K562 (cell line): ENCODE results near the gene CARMIL1. TPM values are rescaled to one million over a fixed set of nuclear protein-coding genes. Genes with fewer than 3 reads are reported as not detected.

Experiments used
- ATAC-seq: fragments of 200-7000 bp; cut with Tn5 transposase; 3 replicates; pipeline ENCODE4 v1.9.1; 2020; ENCODE audit warnings: moderate library complexity
- BruUV-seq: library from RNA; stranded (reverse); fragments of 400-500 nt; replicated peaks from 2 replicates; lab custom pipeline; 2021; lab: Mats Ljungman, UMichigan
- CTCF ChIA-PET: fragments of 300-600 bp; formaldehyde crosslinking; extraction: SDS; loops from one replicate; lab custom pipeline; 2021; ENCODE audit warnings: low intra/inter-chr PET ratio; lab: Yijun Ruan, JAX
- POLR2A ChIA-PET: fragments of 300-600, 350-650 bp; sonication (Branson Sonifier 250); formaldehyde crosslinking; extraction: SDS; loops from one replicate; lab custom pipeline; 2021; ENCODE audit warnings: antibody characterized with exemption, inconsistent platforms; lab: Yijun Ruan, JAX
- DNase-seq, 4 experiments: peaks; one replicate each; pipeline versions ENCODE4 v3.0.0 to v3.0.0-alpha.2; 2011 to 2018; ENCODE audit warnings: low spot score in 3 of 4, mixed read lengths in 3 of 4; ENCODE audit errors: extremely low read depth in 1 of 4
- FAIRE-seq: peaks from 2 replicates; lab custom pipeline; 2011; peaks lifted over from hg19 to GRCh38; lab: Jason Lieb, UNC
- H2AFZ ChIP-seq: 2 replicates; pipeline ENCODE4 v1.6.0; 2011; ENCODE audit warnings: low read depth, low read length, control low read depth, inconsistent platforms
- H3K27ac ChIP-seq: fragments of 200-600 bp; 3 replicates; pipeline ENCODE4 v1.8.0; 2011; ENCODE audit warnings: low read depth, mild to moderate bottlenecking, control low read depth, inconsistent platforms, low read length, moderate library complexity, mixed read lengths; ENCODE audit errors: extremely low read depth
- H3K27me3 ChIP-seq, 2 experiments: fragments of 300-600 bp in 1 of 2; 2 replicates in 1 of 2; 3 replicates in 1 of 2; pipeline versions ENCODE4 v1.6.0 to v1.8.0; 2011; ENCODE audit warnings: inconsistent platforms in 2 of 2, low read length in 2 of 2, mild to moderate bottlenecking in 1 of 2, mixed read lengths in 1 of 2, moderate library complexity in 1 of 2; ENCODE audit not compliant: control insufficient read depth in 2 of 2, insufficient read depth in 2 of 2
- H3K36me3 ChIP-seq: fragments of 300-600 bp; 3 replicates; pipeline ENCODE4 v1.8.0; 2011; ENCODE audit warnings: mild to moderate bottlenecking, low read length, inconsistent platforms; ENCODE audit not compliant: control insufficient read depth, insufficient read depth
- H3K4me1 ChIP-seq, 2 experiments: fragments of 200-600 bp in 1 of 2; replicated peaks in 1 of 2; 2 replicates in 1 of 2; 3 replicates in 1 of 2; pipeline versions ENCODE4 v1.5.1 to v1.8.0; 2011; ENCODE audit warnings: inconsistent platforms in 2 of 2, low read length in 2 of 2, mild to moderate bottlenecking in 1 of 2, mixed read lengths in 1 of 2, moderate library complexity in 1 of 2; ENCODE audit not compliant: control insufficient read depth in 2 of 2, insufficient read depth in 2 of 2
- H3K4me2 ChIP-seq: 2 replicates; pipeline ENCODE4 v1.6.1; 2011; ENCODE audit warnings: low read length, control low read depth, inconsistent platforms, mixed read lengths; ENCODE audit not compliant: insufficient read depth
- H3K4me3 ChIP-seq: fragments of 200-600 bp; sonication (generic), shearing (Covaris generic); 2 replicates; pipeline ENCODE4 v1.5.1; 2016; ENCODE audit warnings: control low read depth, inconsistent platforms
- H3K79me2 ChIP-seq: fragments of 200-600 bp; 3 replicates; pipeline ENCODE4 v1.8.0; 2011; ENCODE audit warnings: low read length, inconsistent platforms; ENCODE audit not compliant: control insufficient read depth, insufficient read depth
- H3K9ac ChIP-seq, 2 experiments: 2 replicates each; pipeline versions ENCODE4 v1.6.0 to v1.6.1; 2011; ENCODE audit warnings: low read depth in 2 of 2, low read length in 2 of 2, control low read depth in 1 of 2, inconsistent platforms in 1 of 2, mild to moderate bottlenecking in 1 of 2, mixed read lengths in 1 of 2; ENCODE audit not compliant: insufficient read depth in 1 of 2
- H3K9me1 ChIP-seq: one replicate; pipeline ENCODE4 v1.6.0; 2011; ENCODE audit warnings: inconsistent platforms, mild to moderate bottlenecking, low read length, moderate library complexity; ENCODE audit not compliant: control insufficient read depth, insufficient read depth
- H3K9me3 ChIP-seq: replicated peaks from 2 replicates; pipeline ENCODE4 v1.5.1; 2011; ENCODE audit warnings: low read depth, low read length, inconsistent platforms; ENCODE audit not compliant: control insufficient read depth, insufficient read depth
- H4K20me1 ChIP-seq: replicated peaks from 2 replicates; pipeline ENCODE4 v1.6.1; 2011; ENCODE audit warnings: low read length, inconsistent platforms, mixed read lengths; ENCODE audit not compliant: control insufficient read depth, insufficient read depth
- CBX8 ChIP-seq: fragments of 200-600 bp; sonication (generic); IDR thresholded peaks from 2 replicates; pipeline ENCODE4 v1.6.1; 2012; ENCODE audit warnings: borderline replicate concordance, mixed run types, low read depth, mild to moderate bottlenecking, moderate library complexity, mixed read lengths, low read length, control low read depth, inconsistent platforms; ENCODE audit not compliant: poor library complexity, severe bottlenecking; ENCODE audit errors: extremely low read depth
- DIDO1 ChIP-seq: fragments of 450-650 bp; IDR thresholded peaks from 2 replicates; pipeline ENCODE4 v1.6.1; 2016; ENCODE audit warnings: low read depth, missing biosample characterization, missing genetic modification characterization
- HDAC8 ChIP-seq: fragments of 450-650 bp; IDR thresholded peaks from 2 replicates; pipeline ENCODE4 v1.6.1; 2016; ENCODE audit warnings: mild to moderate bottlenecking, missing genetic modification characterization, moderate library complexity, missing compliant biosample characterization
- HLTF ChIP-seq: fragments of 450-650 bp; IDR thresholded peaks from 2 replicates; pipeline ENCODE4 v1.6.1; 2016
- KDM2B ChIP-seq: fragments of 250-450 bp; sonication (Bioruptor Pico); IDR thresholded peaks from 2 replicates; pipeline ENCODE4 v1.8.0; 2021; ENCODE audit warnings: mild to moderate bottlenecking, moderate library complexity
- MED1 ChIP-seq: sonication (generic); formaldehyde crosslinking; IDR thresholded peaks from 2 replicates; pipeline ENCODE4 v1.8.1; 2023; ENCODE audit warnings: missing genetic modification reagents, borderline replicate concordance
- MXI1 ChIP-seq: IDR thresholded peaks from 2 replicates; pipeline ENCODE4 v1.6.1; 2011; ENCODE audit warnings: low read depth, mild to moderate bottlenecking, improper control_type of control experiment, low read length
- RFX5 ChIP-seq: IDR thresholded peaks from 2 replicates; pipeline ENCODE4 v1.6.1; 2011; ENCODE audit warnings: low read depth, mild to moderate bottlenecking, improper control_type of control experiment, low read length
- SMAD1 ChIP-seq: fragments of 150-350 bp; IDR thresholded peaks from 2 replicates; pipeline ENCODE4 v1.6.1; 2014; ENCODE audit warnings: low read length, low read depth; ENCODE audit not compliant: partially characterized antibody
- SMC3 ChIP-seq: conservative IDR thresholded peaks from 2 replicates; pipeline ENCODE4 v1.6.1; 2011; ENCODE audit warnings: low read depth, low read length, improper control_type of control experiment; ENCODE audit not compliant: insufficient read depth
- TCF15 ChIP-seq: fragments of 250-450 bp; sonication (Bioruptor Pico); IDR thresholded peaks from 2 replicates; pipeline ENCODE4 v1.8.0; 2022; ENCODE audit warnings: moderate library complexity, mild to moderate bottlenecking, inconsistent platforms
- TGIF2 ChIP-seq: sonication (generic); formaldehyde crosslinking; IDR thresholded peaks from 2 replicates; pipeline ENCODE4 v1.8.1; 2022; ENCODE audit warnings: mild to moderate bottlenecking, missing genetic modification reagents, moderate library complexity
- TOE1 ChIP-seq, 2 experiments: fragments of 450-650 bp in 1 of 2; sonication (generic) in 1 of 2; formaldehyde crosslinking in 1 of 2; IDR thresholded peaks; 2 replicates each; pipeline versions ENCODE4 v1.7.1 to v1.8.0; 2016 to 2022; ENCODE audit warnings: borderline replicate concordance in 2 of 2, mild to moderate bottlenecking in 2 of 2, antibody characterized with exemption in 1 of 2, inconsistent platforms in 1 of 2, low read depth in 1 of 2, missing genetic modification reagents in 1 of 2, moderate library complexity in 1 of 2
- ZNF316 ChIP-seq: fragments of 450-650 bp; IDR thresholded peaks from 2 replicates; pipeline ENCODE4 v1.6.1; 2016
- ZNF431 ChIP-seq: sonication (generic); formaldehyde crosslinking; IDR thresholded peaks from 2 replicates; pipeline ENCODE4 v1.8.0; 2022; ENCODE audit warnings: mild to moderate bottlenecking, missing genetic modification reagents
- ZNF449 ChIP-seq: fragments of 250-450 bp; sonication (Bioruptor Pico); IDR thresholded peaks from 2 replicates; pipeline ENCODE4 v1.8.0; 2022; ENCODE audit warnings: moderate library complexity, mild to moderate bottlenecking, inconsistent platforms
- WGBS: fragments of 100-300 bp; shearing (Covaris generic); methylation state at CpG from one replicate; pipeline ENCODE4 v1.1.6; 2016; ENCODE audit warnings: low coverage, mixed read lengths; ENCODE audit not compliant: insufficient coverage; ENCODE audit errors: missing lambda C conversion rate; 5-methylcytosine and 5-hydroxymethylcytosine counted together
- in situ Hi-C: fragments of 300-500 bp; cut with MboI; formaldehyde crosslinking; loops from 4 replicates; pipeline ENCODE4 v1.15.0; 2018; ENCODE audit warnings: inconsistent platforms, mixed read lengths
- intact Hi-C: fragments of 100-400 bp; cut with micrococcal nuclease; formaldehyde crosslinking; loops from 2 replicates; pipeline ENCODE4 v1.14.2; 2022
- polyA plus RNA-seq, 8 experiments: library from polyadenylated mRNA; depleted of rRNA in 4 of 8; stranded (reverse) in 5 of 8; unstranded in 3 of 8; fragments of >200 nt; fragmentation: Nextera tagmentation in 2 of 8; fragmentation: Illumina TruSeq in 1 of 8; extraction: Ambion mirVana in 2 of 8; extraction: Trizol in 1 of 8; gene quantifications; 2 replicates each; pipeline versions ENCODE4 v1.2.1 to v1.2.3, GENCODE V29; 2011 to 2014; ENCODE audit warnings: inconsistent platforms in 1 of 8, missing spikeins in 1 of 8
- total RNA-seq, 7 experiments: library from RNA; depleted of rRNA in 6 of 7; stranded (reverse); fragments of >200 nt in 6 of 7; fragmentation: Illumina TruSeq in 2 of 7; extraction: Trizol in 2 of 7; gene quantifications; 2 replicates each; pipeline versions ENCODE4 v1.2.1 to v1.2.3, GENCODE V29; 2011 to 2021; ENCODE audit warnings: low replicate concordance in 1 of 7

CARMIL1 gene
- total and polyA plus RNA-seq, 9 of the 15 experiments (the other 6 are each of a cell fraction or from before 2014, with no cell fraction given) = 0.04 to 0.32 (median 0.10) TPM; not detected in 1

GRCh38 chr6:25239498-25239897 lies 39.7 kb upstream of the CARMIL1 start:
- in situ Hi-C loops = no loop called here
- Histone ChIP-seq H3K9me1 (no peaks in the 10 kb centered on the region), H3K27ac (no peak overlapping the region), H3K9me3 (no peaks in the 10 kb centered on the region), H3K79me2 (no peaks in the 10 kb centered on the region), H3K9ac (no peak overlapping the region), H3K36me3 (no peaks in the 10 kb centered on the region), H3K4me3 (no peak overlapping the region), H4K20me1 (no peaks in the 10 kb centered on the region), H2AFZ (no peak overlapping the region), H3K27me3 (no peaks in the 10 kb centered on the region; a peak in 1 of 5 replicates), H3K4me1 (no peaks in the 10 kb centered on the region), H3K4me2 (no peak overlapping the region)
- no peak for TF ChIP-seq HLTF
- TF ChIP-seq DIDO1 (tag) = no peak
- no peak for TF ChIP-seq TOE1 (IDR thresholded peaks at IDR 0.05; ENCODE audit: borderline replicate concordance)
- TF ChIP-seq TOE1 (CRISPR knock-in tag; IDR thresholded peaks at IDR 0.05; ENCODE audit: borderline replicate concordance, low read depth) = no peak
- no peak for TF ChIP-seq KDM2B (CRISPR knock-in tag)
- TF ChIP-seq MED1 = no peak
- TF ChIP-seq MXI1 = no peak
- no peak for TF ChIP-seq ZNF449 (CRISPR knock-in tag)
- no peak for TF ChIP-seq RFX5
- no peak for TF ChIP-seq SMC3
- TF ChIP-seq ZNF431 (CRISPR knock-in tag) = no peak
- TF ChIP-seq TGIF2 = no peak
- TF ChIP-seq TCF15 = no peak
- no peak for TF ChIP-seq CBX8
- no peak for TF ChIP-seq ZNF316
- TF ChIP-seq SMAD1 = no peak
- TF ChIP-seq HDAC8 = no peak
- no peak for DNase-seq
- intact Hi-C loops = no loop called here
- ChIA-PET POLR2A (interaction anchor here (0.6 kb wide), 1 partner anchor 62 kb away, joined by 3 read pairs; no protein-coding TSS in a partner anchor), CTCF (no interaction called here)
- BruUV-seq = no TSS peak
- ATAC-seq = no peak
- 0% methylated on average over 1 of the region's 1 CpG for WGBS
- no peak for FAIRE-seq
